K562 (cell line): ENCODE measurements around the gene PPFIBP2. TPM values are rescaled to one million over a fixed set of nuclear protein-coding genes. Genes with fewer than 3 reads are reported as not detected.

Experiments used
- ATAC-seq: fragments of 200-7000 bp; cut with Tn5 transposase; 3 replicates; pipeline ENCODE4 v1.9.1; 2020; ENCODE audit warnings: moderate library complexity
- BruUV-seq: library from RNA; stranded (reverse); fragments of 400-500 nt; replicated peaks from 2 replicates; lab custom pipeline; 2021; lab: Mats Ljungman, UMichigan
- CTCF ChIA-PET: fragments of 300-600 bp; formaldehyde crosslinking; extraction: SDS; loops from one replicate; lab custom pipeline; 2021; ENCODE audit warnings: low intra/inter-chr PET ratio; lab: Yijun Ruan, JAX
- POLR2A ChIA-PET: fragments of 300-600, 350-650 bp; sonication (Branson Sonifier 250); formaldehyde crosslinking; extraction: SDS; loops from one replicate; lab custom pipeline; 2021; ENCODE audit warnings: antibody characterized with exemption, inconsistent platforms; lab: Yijun Ruan, JAX
- DNase-seq, 4 experiments: peaks; one replicate each; pipeline versions ENCODE4 v3.0.0 to v3.0.0-alpha.2; 2011 to 2018; ENCODE audit warnings: low spot score in 3 of 4, mixed read lengths in 3 of 4; ENCODE audit errors: extremely low read depth in 1 of 4
- FAIRE-seq: peaks from 2 replicates; lab custom pipeline; 2011; peaks lifted over from hg19 to GRCh38; lab: Jason Lieb, UNC
- H2AFZ ChIP-seq: 2 replicates; pipeline ENCODE4 v1.6.0; 2011; ENCODE audit warnings: low read depth, low read length, control low read depth, inconsistent platforms
- H3K27ac ChIP-seq: fragments of 200-600 bp; 3 replicates; pipeline ENCODE4 v1.8.0; 2011; ENCODE audit warnings: low read depth, mild to moderate bottlenecking, control low read depth, inconsistent platforms, low read length, moderate library complexity, mixed read lengths; ENCODE audit errors: extremely low read depth
- H3K27me3 ChIP-seq, 2 experiments: fragments of 300-600 bp in 1 of 2; 2 replicates in 1 of 2; 3 replicates in 1 of 2; pipeline versions ENCODE4 v1.6.0 to v1.8.0; 2011; ENCODE audit warnings: inconsistent platforms in 2 of 2, low read length in 2 of 2, mild to moderate bottlenecking in 1 of 2, mixed read lengths in 1 of 2, moderate library complexity in 1 of 2; ENCODE audit not compliant: control insufficient read depth in 2 of 2, insufficient read depth in 2 of 2
- H3K36me3 ChIP-seq: fragments of 300-600 bp; 3 replicates; pipeline ENCODE4 v1.8.0; 2011; ENCODE audit warnings: mild to moderate bottlenecking, low read length, inconsistent platforms; ENCODE audit not compliant: control insufficient read depth, insufficient read depth
- H3K4me1 ChIP-seq, 2 experiments: fragments of 200-600 bp in 1 of 2; replicated peaks in 1 of 2; 2 replicates in 1 of 2; 3 replicates in 1 of 2; pipeline versions ENCODE4 v1.5.1 to v1.8.0; 2011; ENCODE audit warnings: inconsistent platforms in 2 of 2, low read length in 2 of 2, mild to moderate bottlenecking in 1 of 2, mixed read lengths in 1 of 2, moderate library complexity in 1 of 2; ENCODE audit not compliant: control insufficient read depth in 2 of 2, insufficient read depth in 2 of 2
- H3K4me2 ChIP-seq: 2 replicates; pipeline ENCODE4 v1.6.1; 2011; ENCODE audit warnings: low read length, control low read depth, inconsistent platforms, mixed read lengths; ENCODE audit not compliant: insufficient read depth
- H3K4me3 ChIP-seq: fragments of 200-600 bp; sonication (generic), shearing (Covaris generic); 2 replicates; pipeline ENCODE4 v1.5.1; 2016; ENCODE audit warnings: control low read depth, inconsistent platforms
- H3K79me2 ChIP-seq: fragments of 200-600 bp; 3 replicates; pipeline ENCODE4 v1.8.0; 2011; ENCODE audit warnings: low read length, inconsistent platforms; ENCODE audit not compliant: control insufficient read depth, insufficient read depth
- H3K9ac ChIP-seq, 2 experiments: 2 replicates each; pipeline versions ENCODE4 v1.6.0 to v1.6.1; 2011; ENCODE audit warnings: low read depth in 2 of 2, low read length in 2 of 2, control low read depth in 1 of 2, inconsistent platforms in 1 of 2, mild to moderate bottlenecking in 1 of 2, mixed read lengths in 1 of 2; ENCODE audit not compliant: insufficient read depth in 1 of 2
- H3K9me1 ChIP-seq: one replicate; pipeline ENCODE4 v1.6.0; 2011; ENCODE audit warnings: inconsistent platforms, mild to moderate bottlenecking, low read length, moderate library complexity; ENCODE audit not compliant: control insufficient read depth, insufficient read depth
- H3K9me3 ChIP-seq: replicated peaks from 2 replicates; pipeline ENCODE4 v1.5.1; 2011; ENCODE audit warnings: low read depth, low read length, inconsistent platforms; ENCODE audit not compliant: control insufficient read depth, insufficient read depth
- H4K20me1 ChIP-seq: replicated peaks from 2 replicates; pipeline ENCODE4 v1.6.1; 2011; ENCODE audit warnings: low read length, inconsistent platforms, mixed read lengths; ENCODE audit not compliant: control insufficient read depth, insufficient read depth
- BRD9 ChIP-seq: fragments of 450-650 bp; IDR thresholded peaks from 2 replicates; pipeline ENCODE4 v1.6.1; 2018; ENCODE audit warnings: low read depth; ENCODE audit not compliant: partially characterized antibody
- FOSL1 ChIP-seq: fragments of 200-800 bp; sonication (Bioruptor generic); conservative IDR thresholded peaks from 2 replicates; pipeline ENCODE4 v1.6.1; 2016; ENCODE audit warnings: missing genetic modification characterization, missing compliant biosample characterization
- FOXK2 ChIP-seq, 2 experiments: fragments of 450-650 bp; IDR thresholded peaks in 1 of 2; conservative IDR thresholded peaks in 1 of 2; 2 replicates each; pipeline ENCODE4 v1.6.1; 2016; ENCODE audit warnings: low read depth in 2 of 2, mild to moderate bottlenecking in 1 of 2
- MAFK ChIP-seq: IDR thresholded peaks from 2 replicates; pipeline ENCODE4 v1.6.1; 2011; ENCODE audit warnings: low read length, improper control_type of control experiment
- POLR2A ChIP-seq: fragments of 450-650 bp; conservative IDR thresholded peaks from 2 replicates; pipeline ENCODE4 v1.6.1; 2016
- PTTG1 ChIP-seq: fragments of 450-650 bp; IDR thresholded peaks from 2 replicates; pipeline ENCODE4 v1.6.1; 2016; ENCODE audit warnings: low read depth, mild to moderate bottlenecking, missing genetic modification characterization, missing compliant biosample characterization
- ZBED1 ChIP-seq: IDR thresholded peaks from 2 replicates; pipeline ENCODE4 v1.6.1; 2014
- ZNF133 ChIP-seq: fragments of 250-450 bp; sonication (Bioruptor Pico); IDR thresholded peaks from 2 replicates; pipeline ENCODE4 v1.4.0; 2020; ENCODE audit warnings: mild to moderate bottlenecking
- ZNF274 ChIP-seq: IDR thresholded peaks from 2 replicates; pipeline ENCODE4 v1.6.1; 2011; ENCODE audit warnings: low read depth, mild to moderate bottlenecking, low read length, moderate library complexity, borderline replicate concordance
- WGBS: fragments of 100-300 bp; shearing (Covaris generic); methylation state at CpG from one replicate; pipeline ENCODE4 v1.1.6; 2016; ENCODE audit warnings: low coverage, mixed read lengths; ENCODE audit not compliant: insufficient coverage; ENCODE audit errors: missing lambda C conversion rate; 5-methylcytosine and 5-hydroxymethylcytosine counted together
- in situ Hi-C: fragments of 300-500 bp; cut with MboI; formaldehyde crosslinking; loops from 4 replicates; pipeline ENCODE4 v1.15.0; 2018; ENCODE audit warnings: inconsistent platforms, mixed read lengths
- intact Hi-C: fragments of 100-400 bp; cut with micrococcal nuclease; formaldehyde crosslinking; loops from 2 replicates; pipeline ENCODE4 v1.14.2; 2022
- polyA plus RNA-seq, 8 experiments: library from polyadenylated mRNA; depleted of rRNA in 4 of 8; stranded (reverse) in 5 of 8; unstranded in 3 of 8; fragments of >200 nt; fragmentation: Nextera tagmentation in 2 of 8; fragmentation: Illumina TruSeq in 1 of 8; extraction: Ambion mirVana in 2 of 8; extraction: Trizol in 1 of 8; gene quantifications; 2 replicates each; pipeline versions ENCODE4 v1.2.1 to v1.2.3, GENCODE V29; 2011 to 2014; ENCODE audit warnings: inconsistent platforms in 1 of 8, missing spikeins in 1 of 8
- total RNA-seq, 7 experiments: library from RNA; depleted of rRNA in 6 of 7; stranded (reverse); fragments of >200 nt in 6 of 7; fragmentation: Illumina TruSeq in 2 of 7; extraction: Trizol in 2 of 7; gene quantifications; 2 replicates each; pipeline versions ENCODE4 v1.2.1 to v1.2.3, GENCODE V29; 2011 to 2021; ENCODE audit warnings: low replicate concordance in 1 of 7
- TF ChIP-seq, protein P1 (sequence below): fragments of 450-650 bp; IDR thresholded peaks from 2 replicates; pipeline ENCODE4 v1.7.0; 2016; ENCODE audit warnings: borderline replicate concordance
- TF ChIP-seq, protein P2 (sequence below): fragments of 450-650 bp; formaldehyde crosslinking; IDR thresholded peaks from 2 replicates; pipeline ENCODE4 v1.4.0; 2020; ENCODE audit warnings: mild to moderate bottlenecking, moderate library complexity

Gene PPFIBP2
- total and polyA plus RNA-seq, 9 of the 15 experiments (the other 6 are each of a cell fraction or from before 2014, with no cell fraction given): 0.18 to 3.4 (median 1.2) TPM

DNA sequence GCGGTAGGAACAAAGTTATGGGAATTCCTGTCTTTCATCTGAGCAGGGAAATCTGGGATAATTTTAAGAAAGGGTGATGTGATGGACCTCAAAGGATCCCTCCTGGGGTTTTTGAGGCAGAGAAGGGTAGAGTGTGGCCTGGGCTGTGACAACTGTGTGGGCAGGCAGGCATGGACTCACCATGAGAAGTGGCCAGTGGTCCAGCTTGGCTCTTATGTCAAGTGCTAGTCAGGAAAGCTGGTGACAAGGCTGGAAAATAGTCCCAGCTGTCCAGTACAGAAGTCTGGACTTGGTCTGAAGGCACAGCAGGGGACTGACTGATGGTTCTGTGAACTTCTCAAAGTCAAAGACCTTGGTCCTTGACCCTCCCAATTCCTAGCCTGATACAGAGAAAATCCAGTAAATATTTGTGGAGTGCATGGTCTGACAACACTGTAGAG, 1.7 kb downstream of the PPFIBP2 start:
- intact Hi-C loops (no loop called here), in situ Hi-C loops (no loop called here)
- no peak overlapping the region for H3K27ac ChIP-seq
- 21% methylated on average over 1 of the region's 1 CpG for WGBS
- no peak for ATAC-seq
- H4K20me1 ChIP-seq: 0 out of 2 replicates have a peak, but pooled peaks cover 2% of the 10 kb centered on the region
- H2AFZ ChIP-seq: no peak overlapping the region
- TF ChIP-seq FOXK2 (conservative IDR thresholded peaks at IDR 0.05 in 1 of 2, IDR thresholded peaks at IDR 0.05 in 1 of 2; ENCODE audit: low read depth in 2 of 2) (no peak), FOSL1 (tag) (no peak), BRD9 (no peak), MAFK (no peak), ZNF274 (no peak), ZBED1 (no peak), POLR2A (no peak), ZNF133 (no peak), PTTG1 (tag) (no peak)
- TF ChIP-seq, protein P1, sequence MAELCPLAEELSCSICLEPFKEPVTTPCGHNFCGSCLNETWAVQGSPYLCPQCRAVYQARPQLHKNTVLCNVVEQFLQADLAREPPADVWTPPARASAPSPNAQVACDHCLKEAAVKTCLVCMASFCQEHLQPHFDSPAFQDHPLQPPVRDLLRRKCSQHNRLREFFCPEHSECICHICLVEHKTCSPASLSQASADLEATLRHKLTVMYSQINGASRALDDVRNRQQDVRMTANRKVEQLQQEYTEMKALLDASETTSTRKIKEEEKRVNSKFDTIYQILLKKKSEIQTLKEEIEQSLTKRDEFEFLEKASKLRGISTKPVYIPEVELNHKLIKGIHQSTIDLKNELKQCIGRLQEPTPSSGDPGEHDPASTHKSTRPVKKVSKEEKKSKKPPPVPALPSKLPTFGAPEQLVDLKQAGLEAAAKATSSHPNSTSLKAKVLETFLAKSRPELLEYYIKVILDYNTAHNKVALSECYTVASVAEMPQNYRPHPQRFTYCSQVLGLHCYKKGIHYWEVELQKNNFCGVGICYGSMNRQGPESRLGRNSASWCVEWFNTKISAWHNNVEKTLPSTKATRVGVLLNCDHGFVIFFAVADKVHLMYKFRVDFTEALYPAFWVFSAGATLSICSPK: no peak
- TF ChIP-seq, protein P2, sequence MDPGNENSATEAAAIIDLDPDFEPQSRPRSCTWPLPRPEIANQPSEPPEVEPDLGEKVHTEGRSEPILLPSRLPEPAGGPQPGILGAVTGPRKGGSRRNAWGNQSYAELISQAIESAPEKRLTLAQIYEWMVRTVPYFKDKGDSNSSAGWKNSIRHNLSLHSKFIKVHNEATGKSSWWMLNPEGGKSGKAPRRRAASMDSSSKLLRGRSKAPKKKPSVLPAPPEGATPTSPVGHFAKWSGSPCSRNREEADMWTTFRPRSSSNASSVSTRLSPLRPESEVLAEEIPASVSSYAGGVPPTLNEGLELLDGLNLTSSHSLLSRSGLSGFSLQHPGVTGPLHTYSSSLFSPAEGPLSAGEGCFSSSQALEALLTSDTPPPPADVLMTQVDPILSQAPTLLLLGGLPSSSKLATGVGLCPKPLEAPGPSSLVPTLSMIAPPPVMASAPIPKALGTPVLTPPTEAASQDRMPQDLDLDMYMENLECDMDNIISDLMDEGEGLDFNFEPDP: no peak
- ChIA-PET POLR2A (interaction anchor here (0.8 kb wide), 1 partner anchor 18 kb away, joined by 3 read pairs; no protein-coding TSS in a partner anchor), CTCF (no interaction called here)
- no peak overlapping the region for H3K4me2 ChIP-seq
- no peaks in the 10 kb centered on the region for H3K9me1 ChIP-seq
- H3K36me3 ChIP-seq: no peaks in the 10 kb centered on the region
- H3K27me3 ChIP-seq: peaks cover 4 to 43% of the 10 kb centered on the region in 2 experiments; a peak in 4 of 5 replicates
- DNase-seq: no peak
- H3K9me3 ChIP-seq: no peaks in the 10 kb centered on the region
- peaks cover 0 to 18% of the 10 kb centered on the region in 2 experiments; a peak in 3 of 5 replicates for H3K4me1 ChIP-seq
- no peak overlapping the region for H3K4me3 ChIP-seq
- BruUV-seq: TSS peak; percentile 49
- no peaks in the 10 kb centered on the region for H3K79me2 ChIP-seq
- no peak for FAIRE-seq
- no peak overlapping the region for H3K9ac ChIP-seq
